ENCODE data around the gene IFNL2. TPM values are rescaled to one million over a fixed set of nuclear protein-coding genes. Genes with fewer than 3 reads are reported as not detected.
"Not testable (repeated sequence)": the region's sequence is repeated elsewhere in the genome, so short reads cannot be mapped to it uniquely, and the experiment has no call there.

IFNL2 gene
- total RNA-seq, 1 experiment from 2014 or later = 0.33 TPM

DNA sequence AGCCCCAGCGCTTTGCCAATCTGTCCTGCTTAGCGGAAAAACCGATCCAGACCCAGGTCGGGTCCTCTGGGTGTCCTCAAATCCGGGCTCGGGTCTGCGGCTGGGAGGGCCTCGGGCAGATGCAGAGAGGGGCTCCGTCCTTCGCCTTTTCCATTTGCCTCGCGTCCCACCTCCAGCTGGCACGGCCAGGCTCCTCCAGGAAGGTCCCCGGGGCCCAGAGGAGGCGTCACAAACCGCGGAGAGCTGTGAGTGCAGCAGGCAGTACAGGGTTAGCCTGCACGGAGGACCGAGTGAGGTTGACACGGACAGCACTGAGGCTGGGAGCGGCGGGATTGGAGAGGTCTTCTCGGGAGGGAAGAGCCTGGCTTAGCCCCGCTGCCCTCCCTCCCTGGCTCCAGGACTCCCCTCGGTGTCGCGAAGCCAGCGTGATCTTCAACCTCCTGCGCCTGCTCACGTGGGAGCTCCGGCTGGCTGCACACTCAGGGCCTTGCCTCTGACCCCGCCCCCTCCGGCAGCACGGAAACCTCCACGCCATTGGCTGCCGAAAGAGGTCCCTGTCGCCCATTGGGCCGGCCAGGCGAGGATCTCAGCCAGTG, 2.8 kb upstream of the IFNL2 start:
- Histone ChIP-seq H3K4me3 (ENCODE audit: low read depth in 2 of 2, low read length in 2 of 2) (no peak overlapping the region), H3K4me1 (ENCODE audit: control insufficient read depth, insufficient read depth, low read length) (no peaks in the 10 kb centered on the region), H3K36me3 (ENCODE audit: control insufficient read depth, insufficient read depth, low read length) (no peaks in the 10 kb centered on the region), H3K27ac (ENCODE audit: low read length) (no peak overlapping the region), H3K27me3 (ENCODE audit: control insufficient read depth, insufficient read depth, low read length) (peaks cover 6% of the 10 kb centered on the region), H3K9me3 (ENCODE audit: control insufficient read depth, insufficient read depth, low read depth, low read length) (no peaks in the 10 kb centered on the region)
- TF ChIP-seq REST (IDR thresholded peaks at IDR 0.05; ENCODE audit: insufficient read depth in 1 of 2, low read depth in 2 of 2, low read length in 1 of 2) (no peak), POLR2AphosphoS5 (IDR thresholded peaks at IDR 0.05; ENCODE audit: low read depth, low read length) (no peak), SIN3A (IDR thresholded peaks at IDR 0.05; ENCODE audit: borderline replicate concordance, insufficient read depth, low read depth, low read length) (no peak), TCF7L2 (IDR thresholded peaks at IDR 0.05; ENCODE audit: low read depth, low read length) (no peak)
- TF ChIP-seq, protein P1, sequence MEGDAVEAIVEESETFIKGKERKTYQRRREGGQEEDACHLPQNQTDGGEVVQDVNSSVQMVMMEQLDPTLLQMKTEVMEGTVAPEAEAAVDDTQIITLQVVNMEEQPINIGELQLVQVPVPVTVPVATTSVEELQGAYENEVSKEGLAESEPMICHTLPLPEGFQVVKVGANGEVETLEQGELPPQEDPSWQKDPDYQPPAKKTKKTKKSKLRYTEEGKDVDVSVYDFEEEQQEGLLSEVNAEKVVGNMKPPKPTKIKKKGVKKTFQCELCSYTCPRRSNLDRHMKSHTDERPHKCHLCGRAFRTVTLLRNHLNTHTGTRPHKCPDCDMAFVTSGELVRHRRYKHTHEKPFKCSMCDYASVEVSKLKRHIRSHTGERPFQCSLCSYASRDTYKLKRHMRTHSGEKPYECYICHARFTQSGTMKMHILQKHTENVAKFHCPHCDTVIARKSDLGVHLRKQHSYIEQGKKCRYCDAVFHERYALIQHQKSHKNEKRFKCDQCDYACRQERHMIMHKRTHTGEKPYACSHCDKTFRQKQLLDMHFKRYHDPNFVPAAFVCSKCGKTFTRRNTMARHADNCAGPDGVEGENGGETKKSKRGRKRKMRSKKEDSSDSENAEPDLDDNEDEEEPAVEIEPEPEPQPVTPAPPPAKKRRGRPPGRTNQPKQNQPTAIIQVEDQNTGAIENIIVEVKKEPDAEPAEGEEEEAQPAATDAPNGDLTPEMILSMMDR (IDR thresholded peaks at IDR 0.05) = no peak
- BruUV-seq (replicated peaks) = no TSS peak
- ATAC-seq (no peak), DNase-seq (ENCODE audit: low read depth, low spot score) (no peak)
- ChIA-PET CTCF (no interaction called here), POLR2A (no interaction called here)
- in situ Hi-C loops (cut with HindIII; ENCODE audit: low pct_unique_long_range_greater_than_20kb, low sequenced_read_pairs) = no loop called here
- intact Hi-C loops (cut with micrococcal nuclease; ENCODE audit: unreplicated experiment) = no loop called here

- CTCF ChIA-PET = interaction anchor here (1.0 to 1.3 kb wide), 2 partner anchors 27 to 524 kb away, joined by 3 to 4 read pairs; partner anchors contain the start of gene IFNL1
- H3K36me3 ChIP-seq (ENCODE audit: control insufficient read depth, insufficient read depth, low read length); BruUV-seq (replicated peaks); DNase-seq (ENCODE audit: low read depth, low spot score); H3K27ac ChIP-seq (ENCODE audit: low read length); POLR2A ChIA-PET; H3K4me3 ChIP-seq (ENCODE audit: low read depth in 2 of 2, low read length in 2 of 2); H3K27me3 ChIP-seq (ENCODE audit: control insufficient read depth, insufficient read depth, low read length); H3K4me1 ChIP-seq (ENCODE audit: control insufficient read depth, insufficient read depth, low read length); H3K9me3 ChIP-seq (ENCODE audit: control insufficient read depth, insufficient read depth, low read depth, low read length); intact Hi-C loops (cut with micrococcal nuclease; ENCODE audit: unreplicated experiment); in situ Hi-C loops (cut with HindIII; ENCODE audit: low pct_unique_long_range_greater_than_20kb, low sequenced_read_pairs): not testable (repeated sequence)
- peak; percentile 19 for ATAC-seq
These were observed 481 bp downstream of the IFNL2 start for GRCh38 chr19:39268531-39269223.

DNA sequence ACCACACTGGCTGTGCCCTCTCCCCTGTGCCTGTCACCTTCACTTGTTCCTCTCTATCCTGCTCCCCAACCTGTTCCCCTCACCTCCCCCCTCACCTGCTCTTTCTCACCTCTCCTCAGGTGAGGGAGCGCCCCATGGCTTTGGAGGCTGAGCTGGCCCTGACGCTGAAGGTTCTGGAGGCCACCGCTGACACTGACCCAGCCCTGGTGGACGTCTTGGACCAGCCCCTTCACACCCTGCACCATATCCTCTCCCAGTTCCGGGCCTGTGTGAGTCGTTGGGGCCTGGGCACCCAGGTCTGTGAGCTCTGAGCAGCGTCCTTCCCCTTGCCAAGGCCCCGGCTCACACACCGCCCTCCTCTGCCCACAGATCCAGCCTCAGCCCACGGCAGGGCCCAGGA, 1.2 kb downstream of the IFNL2 start:
- H3K27ac ChIP-seq (ENCODE audit: low read length); POLR2A ChIA-PET; intact Hi-C loops (cut with micrococcal nuclease; ENCODE audit: unreplicated experiment); H3K9me3 ChIP-seq (ENCODE audit: control insufficient read depth, insufficient read depth, low read depth, low read length); DNase-seq (ENCODE audit: low read depth, low spot score); H3K4me1 ChIP-seq (ENCODE audit: control insufficient read depth, insufficient read depth, low read length); in situ Hi-C loops (cut with HindIII; ENCODE audit: low pct_unique_long_range_greater_than_20kb, low sequenced_read_pairs); H3K36me3 ChIP-seq (ENCODE audit: control insufficient read depth, insufficient read depth, low read length); H3K4me3 ChIP-seq (ENCODE audit: low read depth in 2 of 2, low read length in 2 of 2); BruUV-seq (replicated peaks); ATAC-seq; H3K27me3 ChIP-seq (ENCODE audit: control insufficient read depth, insufficient read depth, low read length): not testable (repeated sequence)
- CTCF ChIA-PET = interaction anchor here (1.3 kb wide), 1 partner anchor 58 kb away, joined by 3 read pairs; no protein-coding TSS in a partner anchor
